GM18502 (cell line): ENCODE data around the gene TMEM25.

Source experiments
- ATAC-seq: cut with Tn5 transposase; IDR thresholded peaks from one replicate; pipeline ENCODE4 v1.9.1; 2021; ENCODE audit warnings: mild to moderate bottlenecking; ENCODE audit not compliant: unreplicated experiment, poor library complexity

Gene TMEM25

GRCh38 chr11:118531597-118532084, 649 bp downstream of the TMEM25 start:
- peak; percentile 4 for ATAC-seq

GRCh38 chr11:118532091-118532490, 1.1 kb downstream of the TMEM25 start:
- ATAC-seq: no peak

GRCh38 chr11:118532852-118533768, 2.1 kb downstream of the TMEM25 start:
- ATAC-seq: no peak

DNA sequence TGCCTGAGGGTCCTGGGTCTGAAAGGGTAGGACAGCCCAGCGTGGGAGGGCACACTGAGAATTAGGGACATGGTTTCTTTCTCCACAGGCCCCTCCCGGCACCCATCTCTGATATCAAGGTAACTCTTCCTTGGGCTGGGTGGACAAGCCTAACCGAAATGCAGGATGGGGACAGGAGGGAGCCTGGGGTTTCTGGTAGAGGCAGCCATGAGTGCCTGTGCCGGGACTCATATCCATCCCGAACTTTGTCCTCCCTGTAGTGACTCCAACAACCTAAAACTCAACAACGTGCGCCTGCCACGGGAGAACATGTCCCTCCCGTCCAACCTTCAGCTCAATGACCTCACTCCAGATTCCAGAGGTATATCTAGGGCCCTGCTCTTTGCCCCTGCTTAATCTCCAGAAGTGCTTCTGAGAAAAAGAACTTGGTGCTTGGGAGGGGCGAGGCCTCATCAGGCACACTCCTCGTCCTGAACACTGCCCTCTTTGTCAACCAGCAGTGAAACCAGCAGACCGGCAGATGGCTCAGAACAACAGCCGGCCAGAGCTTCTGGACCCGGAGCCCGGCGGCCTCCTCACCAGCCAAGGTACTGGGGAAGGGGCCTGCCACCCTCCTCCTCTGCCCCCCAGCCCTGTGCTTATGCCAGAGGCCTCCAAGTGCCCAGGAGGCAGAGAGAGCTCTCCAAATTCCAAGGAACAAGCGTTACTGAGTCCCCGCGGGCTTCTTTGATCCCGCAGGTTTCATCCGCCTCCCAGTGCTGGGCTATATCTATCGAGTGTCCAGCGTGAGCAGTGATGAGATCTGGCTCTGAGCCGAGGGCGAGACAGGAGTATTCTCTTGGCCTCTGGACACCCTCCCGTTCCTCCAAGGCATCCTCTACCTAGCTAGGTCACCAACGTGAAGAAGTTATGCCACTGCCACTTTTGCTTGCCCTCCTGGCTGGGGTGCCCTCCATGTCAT, 3.1 kb downstream of the TMEM25 start:
- ATAC-seq: no peak

- ATAC-seq: no peak
Observed at GRCh38 chr11:118535261-118535660, 4.3 kb downstream of the TMEM25 start.

- no peak for ATAC-seq
Observed at GRCh38 chr11:118536726-118537125, 5.7 kb downstream of the TMEM25 start.

DNA sequence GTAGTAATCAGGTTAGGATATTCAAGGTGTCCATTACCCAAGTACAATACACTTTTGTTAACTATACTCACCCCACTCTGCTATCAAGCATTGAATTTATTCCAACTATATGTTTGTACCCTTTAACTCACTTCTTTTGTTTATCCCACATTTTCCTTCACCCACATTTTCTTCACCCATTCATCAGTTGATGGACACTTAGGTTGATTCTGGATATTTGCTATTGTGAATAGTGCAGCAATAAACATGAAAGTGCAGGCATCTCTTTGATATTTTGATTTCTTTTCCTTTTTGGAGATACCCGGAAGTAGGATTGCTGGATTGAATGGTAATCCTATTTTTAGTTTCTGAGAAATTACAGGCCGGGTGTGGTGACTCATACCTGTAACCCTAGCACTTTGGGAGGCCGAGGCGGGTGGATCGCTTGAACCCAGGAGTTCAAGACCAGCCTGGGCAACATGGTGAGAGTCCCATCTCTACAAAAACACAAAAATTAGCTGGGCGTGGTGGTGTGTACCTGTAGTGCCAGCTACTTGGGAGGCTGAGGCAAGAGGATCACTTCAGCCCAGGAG, 6.5 kb downstream of the TMEM25 start:
- no peak for ATAC-seq

- no peak for ATAC-seq
Observed at GRCh38 chr11:118544010-118544646, 13.1 kb downstream of the TMEM25 start.

DNA sequence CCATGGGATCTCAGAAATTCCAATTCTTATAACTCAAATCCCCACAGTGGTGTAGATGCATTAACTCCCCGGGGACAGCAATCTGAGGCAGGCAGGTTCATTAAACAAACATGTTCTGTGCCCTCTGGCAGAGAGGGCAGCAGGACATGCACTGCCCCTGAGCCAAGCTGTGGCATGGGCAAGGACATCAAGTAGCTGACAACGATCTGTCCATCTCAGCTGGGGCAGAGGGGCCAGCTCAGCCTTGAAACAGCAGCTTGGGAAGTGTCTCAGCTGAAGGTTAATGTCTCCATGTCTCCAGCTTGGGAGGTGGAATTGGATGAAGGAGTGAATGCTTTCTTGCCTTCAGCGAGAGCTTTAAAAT, 13.6 kb downstream of the TMEM25 start:
- ATAC-seq: no peak

GRCh38 chr11:118545533-118545932, 14.5 kb downstream of the TMEM25 start:
- no peak for ATAC-seq

- no peak for ATAC-seq
Observed at GRCh38 chr11:118547132-118547531, 16.1 kb downstream of the TMEM25 start.

GRCh38 chr11:118552341-118552740, 21.3 kb downstream of the TMEM25 start:
- ATAC-seq: no peak

DNA sequence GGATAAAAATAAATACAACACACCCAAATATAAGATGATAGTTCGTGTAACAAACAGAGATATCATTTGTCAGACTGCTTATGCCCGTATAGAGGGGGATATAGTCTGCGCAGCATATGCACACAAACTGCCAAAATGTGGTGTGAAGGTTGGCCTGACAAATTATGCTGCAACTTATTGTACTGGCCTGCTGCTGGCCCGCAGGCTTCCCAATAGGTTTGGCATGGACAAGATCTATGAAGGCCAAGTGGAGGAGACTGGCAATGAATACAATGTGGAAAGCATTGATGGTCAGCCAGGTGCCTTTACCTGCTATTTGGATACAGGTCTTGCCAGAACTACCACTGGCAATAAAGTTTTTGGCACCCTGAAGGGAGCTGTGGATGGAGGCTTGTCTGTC, 29.8 kb downstream of the TMEM25 start:
- ATAC-seq: no peak

DNA sequence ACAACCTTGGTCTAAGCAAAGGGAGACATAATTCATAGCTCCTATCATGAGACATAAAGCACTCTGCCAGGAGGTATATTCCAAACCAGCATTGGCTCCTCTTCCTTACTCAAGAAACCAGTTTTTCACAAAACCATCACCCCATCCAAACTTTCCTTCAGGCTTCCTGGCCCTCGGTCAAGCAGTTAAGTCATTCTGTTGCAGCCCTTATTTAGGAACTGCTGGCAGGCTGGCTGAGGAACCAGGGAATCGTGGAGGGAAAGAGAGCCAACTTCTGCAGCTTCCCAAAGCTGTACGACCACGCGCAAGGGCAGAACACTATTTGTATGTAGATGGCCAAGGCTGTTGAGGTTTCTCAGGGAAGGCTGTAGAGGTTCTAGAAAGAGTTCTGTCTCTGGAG, 34.1 kb downstream of the TMEM25 start:
- no peak for ATAC-seq

DNA sequence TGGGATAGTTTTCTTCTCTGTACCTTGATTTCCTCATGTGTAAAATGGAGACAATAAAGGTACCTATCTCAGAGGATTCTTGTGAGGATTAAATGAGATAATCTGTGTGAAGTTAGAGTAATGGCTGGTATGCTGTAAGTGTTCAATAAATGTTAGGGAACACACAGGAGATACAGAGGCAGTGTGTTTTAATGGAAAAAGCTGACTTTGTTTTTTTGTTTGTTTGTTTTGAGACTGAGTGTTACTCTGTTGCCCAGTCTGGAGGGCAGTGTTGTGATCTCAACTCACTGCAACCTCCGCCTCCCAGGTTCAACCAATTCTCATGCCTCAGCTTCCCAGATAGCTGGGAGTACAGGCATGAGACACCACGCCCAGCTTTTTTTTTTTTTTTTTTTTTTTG, 38.7 kb downstream of the TMEM25 start:
- no peak for ATAC-seq

- ATAC-seq: no peak
Observed at GRCh38 chr11:118570787-118571186, 39.8 kb downstream of the TMEM25 start.

DNA sequence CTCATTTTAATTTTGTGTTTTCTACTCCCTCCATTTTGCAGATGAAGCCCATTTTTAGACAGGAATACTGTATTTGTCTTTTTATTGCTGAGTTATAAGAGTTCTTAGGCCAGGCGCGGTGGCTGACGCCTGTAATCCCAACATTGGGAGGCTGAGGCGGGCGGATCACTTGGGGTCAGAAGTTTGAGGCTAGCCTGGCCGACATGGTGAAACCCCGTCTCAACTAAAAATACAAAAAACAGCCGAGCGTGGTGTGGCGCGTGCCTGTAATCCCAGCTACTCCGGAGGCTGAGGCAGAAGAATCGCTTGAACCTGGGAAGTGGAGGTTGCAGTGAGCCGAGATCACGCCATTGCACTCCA, 40.7 kb downstream of the TMEM25 start:
- peak; percentile 16 for ATAC-seq

DNA sequence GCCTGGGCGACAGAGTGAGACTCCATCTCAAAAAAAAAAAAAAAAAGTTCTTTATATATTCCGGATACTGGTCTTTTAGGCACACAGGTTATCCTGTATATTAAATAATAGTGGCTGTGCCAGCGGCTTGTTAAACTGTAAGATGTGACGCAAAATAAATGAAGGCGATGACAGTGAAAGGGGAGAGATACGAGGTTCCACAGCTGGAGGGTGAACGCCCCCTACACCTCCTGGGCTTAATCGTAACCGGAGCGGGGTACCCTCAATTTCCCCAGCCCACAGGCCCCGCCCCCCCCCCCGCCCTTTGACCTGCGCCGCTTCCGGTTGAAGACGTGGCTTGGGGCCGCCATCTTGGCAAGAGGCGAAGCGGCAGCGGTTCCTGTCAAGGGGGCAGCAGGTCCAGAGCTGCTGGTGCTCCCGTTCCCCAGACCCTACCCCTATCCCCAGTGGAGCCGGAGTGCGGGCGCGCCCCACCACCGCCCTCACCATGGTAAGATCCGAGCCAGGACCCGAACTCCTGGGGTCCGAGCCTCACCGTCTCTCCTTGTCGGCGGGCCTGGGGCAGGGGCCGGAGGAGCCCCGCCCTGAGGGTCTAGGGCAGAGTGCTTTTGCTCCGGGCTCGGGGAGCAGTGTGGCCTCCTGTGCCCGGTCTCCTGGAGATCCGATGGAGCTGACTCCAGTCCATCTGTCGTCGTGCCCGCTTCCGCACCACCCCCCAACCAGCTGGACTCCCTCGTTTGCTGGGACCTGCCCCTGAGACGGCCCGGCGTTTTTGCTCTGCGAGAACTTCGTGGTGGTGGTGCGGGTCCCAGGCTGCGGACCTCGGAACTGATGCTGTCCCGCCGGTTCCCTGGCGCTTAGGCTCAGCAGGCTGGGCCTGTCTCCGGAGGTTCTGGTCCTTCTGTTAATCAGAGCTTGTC, 41.3 kb downstream of the TMEM25 start, which contains the start of gene ARCN1:
Gene ARCN1 (plus strand): TSS at position 349 of the 920 bp plus-strand sequence. CDS start 139 bp downstream, at position 488.
- peak; percentile 76 for ATAC-seq

DNA sequence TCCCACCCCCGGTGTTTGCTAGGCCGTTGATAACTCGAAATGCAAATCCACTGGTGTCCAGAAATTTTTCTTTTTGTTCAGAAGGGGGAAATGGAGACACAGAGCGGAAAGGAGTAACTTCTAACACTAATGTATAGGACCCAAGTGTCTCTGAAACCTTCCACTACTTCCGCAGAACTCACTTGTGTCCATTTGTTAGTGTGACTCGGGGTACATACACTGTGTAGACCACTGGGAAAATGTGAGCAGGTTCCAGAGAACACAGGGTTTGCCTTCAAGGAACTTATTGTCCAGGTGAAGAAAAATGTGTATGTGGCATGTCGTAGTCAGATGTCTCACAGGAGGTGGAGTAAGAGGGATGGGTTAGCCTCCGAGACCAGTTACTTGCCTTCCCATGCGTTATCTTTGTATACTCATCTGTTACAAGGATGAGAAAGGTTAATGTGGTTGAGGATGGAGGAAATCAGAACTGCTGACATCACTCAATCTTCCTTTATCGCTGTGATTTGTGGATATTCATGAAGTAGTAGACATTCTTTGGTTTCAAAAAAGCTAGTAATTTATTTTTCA, 42.1 kb downstream of the TMEM25 start:
- no peak for ATAC-seq
